Measurements from ENCODE around the gene SAP30L.

SAP30L gene

GRCh38 chr5:154409230-154409840, 36.5 kb upstream of the SAP30L start:
- no peak overlapping the region for H3K4me3 ChIP-seq (ENCODE audit: low read depth, low read length)
- TF ChIP-seq, protein P1, sequence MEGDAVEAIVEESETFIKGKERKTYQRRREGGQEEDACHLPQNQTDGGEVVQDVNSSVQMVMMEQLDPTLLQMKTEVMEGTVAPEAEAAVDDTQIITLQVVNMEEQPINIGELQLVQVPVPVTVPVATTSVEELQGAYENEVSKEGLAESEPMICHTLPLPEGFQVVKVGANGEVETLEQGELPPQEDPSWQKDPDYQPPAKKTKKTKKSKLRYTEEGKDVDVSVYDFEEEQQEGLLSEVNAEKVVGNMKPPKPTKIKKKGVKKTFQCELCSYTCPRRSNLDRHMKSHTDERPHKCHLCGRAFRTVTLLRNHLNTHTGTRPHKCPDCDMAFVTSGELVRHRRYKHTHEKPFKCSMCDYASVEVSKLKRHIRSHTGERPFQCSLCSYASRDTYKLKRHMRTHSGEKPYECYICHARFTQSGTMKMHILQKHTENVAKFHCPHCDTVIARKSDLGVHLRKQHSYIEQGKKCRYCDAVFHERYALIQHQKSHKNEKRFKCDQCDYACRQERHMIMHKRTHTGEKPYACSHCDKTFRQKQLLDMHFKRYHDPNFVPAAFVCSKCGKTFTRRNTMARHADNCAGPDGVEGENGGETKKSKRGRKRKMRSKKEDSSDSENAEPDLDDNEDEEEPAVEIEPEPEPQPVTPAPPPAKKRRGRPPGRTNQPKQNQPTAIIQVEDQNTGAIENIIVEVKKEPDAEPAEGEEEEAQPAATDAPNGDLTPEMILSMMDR (IDR thresholded peaks at IDR 0.05; ENCODE audit: borderline replicate concordance, insufficient read depth, low read depth, low read length), result no peak

GRCh38 chr5:154410008-154410407, 35.8 kb upstream of the SAP30L start:
- TF ChIP-seq, protein P1 (IDR thresholded peaks at IDR 0.05; ENCODE audit: borderline replicate concordance, insufficient read depth, low read depth, low read length), result no peak
- H3K4me3 ChIP-seq (ENCODE audit: low read depth, low read length), result no peak overlapping the region

DNA sequence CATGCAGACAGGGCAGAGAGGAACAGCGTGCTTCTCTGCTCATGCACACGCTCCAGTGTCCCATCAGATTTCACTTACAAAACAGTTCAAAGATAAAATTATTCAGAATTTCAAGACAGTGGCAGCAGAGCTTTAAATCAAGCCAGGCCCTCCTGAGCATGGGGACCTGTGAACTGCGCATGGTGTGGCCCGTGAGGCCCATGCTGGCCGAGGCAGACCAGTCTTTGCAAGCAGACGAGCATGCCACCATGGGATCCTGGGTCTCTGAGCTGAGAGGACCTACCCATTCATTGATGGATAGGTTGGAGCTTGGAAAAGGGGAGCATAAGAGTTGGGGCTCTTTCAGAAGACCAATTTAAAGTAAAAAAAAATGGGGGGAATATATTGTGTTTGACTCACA, 35.0 kb upstream of the SAP30L start:
- TF ChIP-seq, protein P1 (IDR thresholded peaks at IDR 0.05; ENCODE audit: borderline replicate concordance, insufficient read depth, low read depth, low read length), result no peak
- H3K4me3 ChIP-seq (ENCODE audit: low read depth, low read length), result no peak overlapping the region

DNA sequence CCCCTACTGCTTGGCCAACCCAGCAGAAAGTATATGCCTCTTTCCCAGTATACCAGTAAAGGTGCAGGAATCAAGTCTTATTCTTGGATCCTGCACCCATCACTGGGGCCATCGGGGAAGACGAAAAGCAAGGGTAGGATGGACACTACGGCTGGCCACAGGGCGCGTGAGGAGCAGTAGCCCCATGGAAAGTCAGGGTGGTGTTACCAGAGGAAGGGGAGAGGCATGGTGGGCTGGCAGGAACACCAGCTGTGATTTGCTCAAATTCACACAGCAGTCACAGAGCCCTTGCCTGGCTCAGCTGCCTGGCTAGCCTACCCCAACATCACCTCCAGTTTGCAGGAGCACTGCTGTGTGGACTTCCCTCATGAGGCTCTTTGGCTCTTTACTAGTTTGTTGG, 34.5 kb upstream of the SAP30L start:
- TF ChIP-seq, protein P1 (IDR thresholded peaks at IDR 0.05; ENCODE audit: borderline replicate concordance, insufficient read depth, low read depth, low read length), result no peak

GRCh38 chr5:154412316-154412715, 33.5 kb upstream of the SAP30L start:
- TF ChIP-seq, protein P1 (IDR thresholded peaks at IDR 0.05; ENCODE audit: borderline replicate concordance, insufficient read depth, low read depth, low read length), result no peak
- H3K4me3 ChIP-seq (ENCODE audit: low read depth, low read length), result no peak overlapping the region

More for the DNA sequence above, 34.5 kb upstream of the SAP30L start:
- H3K4me3 ChIP-seq (ENCODE audit: low read depth, low read length), result no peak overlapping the region

DNA sequence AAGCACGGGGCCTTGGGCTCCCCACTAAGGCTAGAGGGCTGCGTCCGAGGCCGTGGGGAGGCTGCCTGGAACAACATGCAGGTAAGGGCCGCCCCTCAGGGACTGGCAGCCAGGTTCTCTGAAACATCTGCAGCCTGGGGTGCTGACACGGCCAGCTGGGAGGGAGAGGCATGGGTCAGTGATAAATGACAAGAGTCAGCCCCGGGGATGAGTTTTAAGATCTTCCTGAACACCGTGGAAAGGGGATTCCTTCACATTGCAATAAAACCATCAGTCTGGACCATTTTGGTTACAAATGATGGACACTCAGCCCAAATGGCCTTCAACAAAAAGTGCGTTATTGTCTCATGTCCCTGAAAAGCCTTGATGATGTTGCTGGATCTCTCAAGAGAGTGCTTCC, 32.9 kb upstream of the SAP30L start:
- TF ChIP-seq, protein P1 (IDR thresholded peaks at IDR 0.05; ENCODE audit: borderline replicate concordance, insufficient read depth, low read depth, low read length), result no peak
- no peak overlapping the region for H3K4me3 ChIP-seq (ENCODE audit: low read depth, low read length)

DNA sequence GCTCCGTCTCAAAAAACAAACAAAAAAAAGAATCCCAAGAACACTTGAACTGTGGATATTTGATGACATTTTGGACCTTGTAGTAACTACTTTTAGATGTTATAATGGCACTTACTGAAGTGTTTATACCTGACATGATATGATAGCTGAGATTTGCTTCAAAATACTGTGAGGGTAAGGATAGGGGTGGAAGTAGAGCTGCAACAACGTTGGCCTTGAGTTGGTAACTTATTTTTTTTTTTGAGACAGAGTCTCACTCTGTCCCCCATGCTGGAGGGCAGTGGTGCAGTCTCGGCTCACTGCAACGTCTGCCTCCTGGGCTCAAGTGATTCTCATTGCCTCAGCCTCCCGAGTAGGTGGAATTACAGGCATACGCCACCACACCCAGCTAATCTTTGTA, 30.7 kb upstream of the SAP30L start:
- H3K4me3 ChIP-seq (ENCODE audit: low read depth, low read length), result no peak overlapping the region
- TF ChIP-seq, protein P1 (IDR thresholded peaks at IDR 0.05; ENCODE audit: borderline replicate concordance, insufficient read depth, low read depth, low read length), result no peak

All from GM12875 (cell line).